WTC11 (cell line): ENCODE measurements around the gene KISS1R. TPM values are rescaled to one million over a fixed set of nuclear protein-coding genes. Genes with fewer than 3 reads are reported as not detected.

Experiments
- AFF4 ChIP-seq: sonication (generic); formaldehyde crosslinking; IDR thresholded peaks from 2 replicates; pipeline ENCODE4 v1.8.1; 2023; ENCODE audit warnings: mild to moderate bottlenecking, missing genetic modification reagents, borderline replicate concordance
- E2F1 ChIP-seq: sonication (generic); formaldehyde crosslinking; IDR thresholded peaks from 2 replicates; pipeline ENCODE4 v1.8.0; 2022; ENCODE audit warnings: mild to moderate bottlenecking, missing genetic modification reagents
- MLX ChIP-seq: sonication (generic); formaldehyde crosslinking; IDR thresholded peaks from 2 replicates; pipeline ENCODE4 v1.8.1; 2023; ENCODE audit warnings: mild to moderate bottlenecking, missing genetic modification reagents, moderate library complexity
- PREB ChIP-seq: sonication (generic); formaldehyde crosslinking; IDR thresholded peaks from 2 replicates; pipeline ENCODE4 v1.8.1; 2022; ENCODE audit warnings: mild to moderate bottlenecking, missing genetic modification reagents, moderate library complexity, borderline replicate concordance
- RORB ChIP-seq: fragments of 250-450 bp; sonication (Bioruptor Pico); IDR thresholded peaks from 2 replicates; pipeline ENCODE4 v1.9.0; 2021; ENCODE audit warnings: mild to moderate bottlenecking
- TCF7 ChIP-seq: sonication (generic); formaldehyde crosslinking; IDR thresholded peaks from 2 replicates; pipeline ENCODE4 v1.8.0; 2022; ENCODE audit warnings: mild to moderate bottlenecking, low read depth, missing genetic modification reagents, moderate library complexity
- ZMAT4 ChIP-seq: fragments of 250-450 bp; sonication (Bioruptor Pico); IDR thresholded peaks from 2 replicates; pipeline ENCODE4 v1.9.0; 2021; ENCODE audit warnings: mild to moderate bottlenecking
- ZNF121 ChIP-seq: sonication (generic); formaldehyde crosslinking; IDR thresholded peaks from 2 replicates; pipeline ENCODE4 v1.8.0; 2023; ENCODE audit warnings: missing genetic modification reagents
- ZNF263 ChIP-seq: sonication (generic); formaldehyde crosslinking; IDR thresholded peaks from 2 replicates; pipeline ENCODE4 v1.8.1; 2022; ENCODE audit warnings: low read depth, mild to moderate bottlenecking, moderate library complexity, missing genetic modification reagents
- ZNF317 ChIP-seq: sonication (generic); formaldehyde crosslinking; IDR thresholded peaks from 2 replicates; pipeline ENCODE4 v1.8.1; 2023; ENCODE audit warnings: low read depth, mild to moderate bottlenecking, moderate library complexity, missing genetic modification reagents, borderline replicate concordance
- ZNF425 ChIP-seq: fragments of 250-450 bp; sonication (Bioruptor Pico); conservative IDR thresholded peaks from 2 replicates; pipeline ENCODE4 v1.9.0; 2021; ENCODE audit warnings: mild to moderate bottlenecking
- ZNF532 ChIP-seq: fragments of 250-450 bp; sonication (Bioruptor Pico); IDR thresholded peaks from 2 replicates; pipeline ENCODE4 v1.9.0; 2021; ENCODE audit warnings: mild to moderate bottlenecking, borderline replicate concordance
- total RNA-seq: library from RNA; stranded (reverse); gene quantifications from 3 replicates; pipeline ENCODE4 v1.2.3, GENCODE V29; 2021

The KISS1R gene
- total RNA-seq, 1 experiment from 2014 or later, result 2.9 TPM

- TF ChIP-seq ZNF532 (CRISPR knock-in tag) (no peak), MLX (CRISPR knock-in tag) (no peak), E2F1 (CRISPR knock-in tag) (no peak), ZNF121 (CRISPR knock-in tag) (no peak), TCF7 (CRISPR knock-in tag) (no peak), PREB (no peak), ZNF425 (CRISPR knock-in tag) (no peak), ZNF317 (CRISPR knock-in tag) (no peak), AFF4 (no peak), RORB (CRISPR knock-in tag) (no peak), ZNF263 (CRISPR knock-in tag) (no peak), ZMAT4 (CRISPR knock-in tag) (no peak)
Observed at GRCh38 chr19:906480-906879, 10.7 kb upstream of the KISS1R start (continued).
